ENCODE data around the gene COL20A1.
"Not testable (repeated sequence)": the region's sequence is repeated elsewhere in the genome, so short reads cannot be mapped to it uniquely, and the experiment has no call there.

Gene COL20A1

DNA sequence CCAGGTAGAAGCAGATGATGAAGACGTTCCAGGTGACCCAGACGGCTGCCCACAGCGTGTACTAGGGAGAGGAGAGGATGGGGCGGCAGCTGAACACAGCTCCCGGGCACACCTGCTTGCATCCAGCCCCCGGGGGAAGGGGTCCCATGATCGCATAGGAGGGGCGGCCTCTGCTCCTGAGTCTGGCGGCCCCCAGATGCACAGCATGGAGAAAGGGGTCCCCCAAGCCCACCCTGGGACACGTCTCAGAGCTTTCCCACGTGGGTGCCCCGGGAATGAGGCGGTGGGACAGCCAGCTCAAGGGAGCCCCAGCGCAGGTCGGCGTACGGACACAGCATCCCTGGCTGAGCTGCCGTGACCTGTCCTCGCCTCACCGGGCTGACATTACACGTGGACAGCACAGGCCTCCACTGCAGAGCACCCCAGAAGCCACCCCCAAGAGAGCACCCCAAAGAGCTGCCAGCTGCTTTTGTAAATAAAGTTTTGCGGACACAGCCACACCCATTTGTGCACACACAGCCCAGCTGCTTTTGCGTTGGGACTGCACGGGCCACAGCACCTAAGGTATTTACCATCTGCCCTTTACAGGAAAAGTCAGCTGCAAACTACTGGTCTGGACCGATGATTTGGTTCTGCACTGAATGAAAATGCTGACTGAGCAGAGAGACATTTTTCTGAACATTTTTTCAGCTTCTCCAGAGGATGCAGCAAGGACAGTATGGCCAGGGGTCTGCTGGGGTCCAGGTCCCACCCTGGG lies 44.0 kb upstream of the COL20A1 start:
- no peaks in the 10 kb centered on the region for H3K36me3 ChIP-seq (ENCODE audit: control insufficient read depth, insufficient read depth, low read length)
- TF ChIP-seq, protein P1, sequence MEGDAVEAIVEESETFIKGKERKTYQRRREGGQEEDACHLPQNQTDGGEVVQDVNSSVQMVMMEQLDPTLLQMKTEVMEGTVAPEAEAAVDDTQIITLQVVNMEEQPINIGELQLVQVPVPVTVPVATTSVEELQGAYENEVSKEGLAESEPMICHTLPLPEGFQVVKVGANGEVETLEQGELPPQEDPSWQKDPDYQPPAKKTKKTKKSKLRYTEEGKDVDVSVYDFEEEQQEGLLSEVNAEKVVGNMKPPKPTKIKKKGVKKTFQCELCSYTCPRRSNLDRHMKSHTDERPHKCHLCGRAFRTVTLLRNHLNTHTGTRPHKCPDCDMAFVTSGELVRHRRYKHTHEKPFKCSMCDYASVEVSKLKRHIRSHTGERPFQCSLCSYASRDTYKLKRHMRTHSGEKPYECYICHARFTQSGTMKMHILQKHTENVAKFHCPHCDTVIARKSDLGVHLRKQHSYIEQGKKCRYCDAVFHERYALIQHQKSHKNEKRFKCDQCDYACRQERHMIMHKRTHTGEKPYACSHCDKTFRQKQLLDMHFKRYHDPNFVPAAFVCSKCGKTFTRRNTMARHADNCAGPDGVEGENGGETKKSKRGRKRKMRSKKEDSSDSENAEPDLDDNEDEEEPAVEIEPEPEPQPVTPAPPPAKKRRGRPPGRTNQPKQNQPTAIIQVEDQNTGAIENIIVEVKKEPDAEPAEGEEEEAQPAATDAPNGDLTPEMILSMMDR (IDR thresholded peaks at IDR 0.05; ENCODE audit: insufficient read depth, low read length, poor library complexity, severe bottlenecking) = no peak
- no peak overlapping the region for H3K4me3 ChIP-seq (replicated peaks; ENCODE audit: low read depth, low read length)
- H3K27me3 ChIP-seq (replicated peaks; ENCODE audit: control insufficient read depth, insufficient read depth, low read length) = peaks cover 3% of the 10 kb centered on the region
- DNase-seq (ENCODE audit: extremely low read depth, insufficient read length) = no peak

DNA sequence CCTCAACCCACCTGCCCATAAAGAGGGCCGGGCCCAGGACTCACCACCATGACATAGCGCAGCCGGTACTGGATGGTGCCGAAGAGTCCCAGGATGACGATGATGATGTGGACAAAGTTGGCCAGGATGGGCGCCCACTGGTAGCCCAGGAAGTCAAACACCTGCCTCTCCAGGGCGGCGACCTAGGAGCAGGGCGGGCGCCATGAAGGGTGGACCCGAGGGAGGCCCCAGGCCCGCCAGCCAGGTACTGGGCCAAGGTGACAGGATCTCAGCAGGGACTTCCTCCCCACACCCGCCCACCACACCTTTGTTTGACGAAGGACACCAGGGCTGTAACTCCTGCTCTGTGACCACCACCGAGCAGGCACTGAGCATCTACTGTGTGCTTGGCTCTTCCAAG lies 43.1 kb upstream of the COL20A1 start:
- Histone ChIP-seq H3K36me3 (ENCODE audit: control insufficient read depth, insufficient read depth, low read length) (no peaks in the 10 kb centered on the region), H3K27me3 (replicated peaks; ENCODE audit: control insufficient read depth, insufficient read depth, low read length) (peaks cover 3% of the 10 kb centered on the region), H3K4me3 (replicated peaks; ENCODE audit: low read depth, low read length) (no peak overlapping the region)

DNA sequence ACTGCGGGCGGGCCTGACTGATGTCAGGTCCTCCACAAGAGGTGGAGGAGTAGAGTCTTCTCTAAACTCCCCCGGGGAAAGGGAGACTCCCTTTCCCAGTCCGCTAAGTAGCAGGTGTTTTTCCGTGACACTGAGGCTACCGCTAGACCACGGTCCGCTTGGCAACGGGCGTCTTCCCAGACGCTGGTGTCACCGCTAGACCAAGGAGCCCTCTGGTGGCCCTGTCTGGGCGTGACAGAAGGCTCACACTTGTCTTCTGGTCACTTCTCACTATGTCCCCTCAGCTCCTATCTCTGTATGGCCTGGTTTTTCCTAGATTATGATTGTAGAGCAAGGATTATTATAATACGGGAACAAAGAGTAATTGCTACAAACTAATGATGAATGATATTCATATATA lies 41.6 kb upstream of the COL20A1 start:
- not testable (repeated sequence) for H3K27me3 ChIP-seq (replicated peaks; ENCODE audit: control insufficient read depth, insufficient read depth, low read length); H3K36me3 ChIP-seq (ENCODE audit: control insufficient read depth, insufficient read depth, low read length); H3K4me3 ChIP-seq (replicated peaks; ENCODE audit: low read depth, low read length); DNase-seq (ENCODE audit: extremely low read depth, insufficient read length)
- TF ChIP-seq, protein P1 (IDR thresholded peaks at IDR 0.05; ENCODE audit: insufficient read depth, low read length, poor library complexity, severe bottlenecking) = peak; percentile 31

More for the DNA sequence above, 43.1 kb upstream of the COL20A1 start:
- no peak for DNase-seq (ENCODE audit: extremely low read depth, insufficient read length)
- TF ChIP-seq, protein P1 (IDR thresholded peaks at IDR 0.05; ENCODE audit: insufficient read depth, low read length, poor library complexity, severe bottlenecking) = no peak

DNA sequence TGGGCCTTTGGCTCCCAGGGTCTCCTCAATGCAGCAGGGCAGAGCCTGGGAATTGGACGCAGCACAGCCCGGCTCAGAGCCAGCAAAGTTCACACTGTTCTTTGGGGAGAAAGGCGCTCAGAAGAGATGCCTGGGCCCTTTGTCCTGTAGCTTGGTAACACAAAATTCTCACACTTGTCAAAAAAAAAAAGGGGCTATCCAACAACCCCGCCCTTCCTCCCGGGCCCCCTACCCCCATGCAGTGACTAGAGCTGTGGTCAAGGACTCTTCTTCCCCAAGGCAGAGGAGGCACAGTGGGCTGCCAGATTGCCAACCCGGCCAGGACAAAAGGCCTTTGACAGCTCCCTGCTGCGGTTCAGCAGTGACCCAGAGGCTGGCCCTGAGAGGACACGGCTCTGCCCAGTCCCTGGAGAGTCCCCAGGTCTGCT lies 40.7 kb upstream of the COL20A1 start:
- no peak overlapping the region for H3K4me3 ChIP-seq (replicated peaks; ENCODE audit: low read depth, low read length)
- no peaks in the 10 kb centered on the region for H3K36me3 ChIP-seq (ENCODE audit: control insufficient read depth, insufficient read depth, low read length)
- DNase-seq (ENCODE audit: extremely low read depth, insufficient read length) = no peak
- TF ChIP-seq, protein P1 (IDR thresholded peaks at IDR 0.05; ENCODE audit: insufficient read depth, low read length, poor library complexity, severe bottlenecking) = no peak
- H3K27me3 ChIP-seq (replicated peaks; ENCODE audit: control insufficient read depth, insufficient read depth, low read length) = peaks cover 3% of the 10 kb centered on the region

DNA sequence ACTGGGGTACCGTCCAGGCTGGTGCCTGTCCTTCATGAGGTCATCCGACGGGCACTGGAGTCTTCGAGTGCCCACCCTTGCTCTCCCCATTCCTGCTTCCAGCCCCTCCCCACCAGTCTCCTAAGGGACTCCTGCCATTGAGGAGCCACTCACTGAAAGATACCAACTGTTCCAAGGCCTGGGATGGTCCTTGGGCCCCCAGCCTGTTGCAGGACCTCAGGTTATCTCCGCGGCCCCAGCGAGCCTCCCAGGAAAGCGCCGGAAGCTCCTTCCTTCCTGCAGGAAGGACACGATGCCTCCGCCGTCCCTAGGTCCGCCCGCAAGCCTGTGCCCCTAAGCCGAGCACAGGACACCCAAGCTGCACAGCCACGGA lies 39.9 kb upstream of the COL20A1 start:
- TF ChIP-seq, protein P1 (IDR thresholded peaks at IDR 0.05; ENCODE audit: insufficient read depth, low read length, poor library complexity, severe bottlenecking) = no peak
- DNase-seq (ENCODE audit: extremely low read depth, insufficient read length) = no peak
- H3K4me3 ChIP-seq (replicated peaks; ENCODE audit: low read depth, low read length) = no peak overlapping the region
- no peaks in the 10 kb centered on the region for H3K36me3 ChIP-seq (ENCODE audit: control insufficient read depth, insufficient read depth, low read length)
- peaks cover 3% of the 10 kb centered on the region for H3K27me3 ChIP-seq (replicated peaks; ENCODE audit: control insufficient read depth, insufficient read depth, low read length)
